Dedifferentiated amniotic fluid mesenchymal stem cell (primary cell): ENCODE data around the gene MYO1B.

Source experiments
- DNase-seq: peaks from one replicate; pipeline ENCODE4 v3.0.0-alpha.2; 2016; ENCODE audit errors: extremely low spot score

The MYO1B gene

DNA sequence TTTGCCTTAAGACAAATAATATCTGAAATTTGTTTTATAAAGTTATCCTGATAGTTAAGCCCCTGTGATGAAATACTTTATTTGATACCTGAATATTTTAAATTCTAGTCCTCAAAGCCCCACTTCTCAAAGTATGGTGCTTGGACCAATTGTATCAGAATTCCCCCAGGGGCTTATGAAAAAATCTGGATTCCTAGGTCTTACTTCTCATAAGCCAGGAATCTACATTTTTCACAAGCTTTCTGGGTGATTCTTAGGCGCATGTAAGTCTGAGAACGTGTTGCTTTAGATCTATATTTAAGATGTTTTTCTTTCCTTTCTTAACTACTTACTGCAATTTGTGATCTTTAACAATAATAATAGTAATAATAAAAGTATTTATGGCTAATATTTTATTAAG lies 53.1 kb downstream of the MYO1B start:
- peak; percentile 59 for DNase-seq

DNA sequence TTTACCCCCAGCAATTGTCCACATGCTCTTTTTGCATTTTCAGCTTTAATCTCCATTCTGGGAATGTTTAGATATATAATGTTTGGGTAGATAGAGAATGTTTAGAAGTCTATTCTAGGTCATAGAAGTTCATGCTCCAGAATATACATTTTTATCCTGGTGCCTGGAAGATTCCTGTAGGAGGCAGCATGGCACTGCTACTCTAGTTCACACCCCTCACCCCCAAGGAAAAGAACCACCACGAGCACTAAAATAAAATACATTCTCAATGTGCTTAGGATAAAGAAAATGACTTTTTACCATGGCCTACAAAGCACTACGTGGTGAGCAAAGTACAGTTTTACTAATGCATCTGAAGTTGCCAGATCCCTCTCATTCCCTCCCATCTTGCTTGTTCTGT lies 53.8 kb downstream of the MYO1B start:
- DNase-seq, result no peak

DNA sequence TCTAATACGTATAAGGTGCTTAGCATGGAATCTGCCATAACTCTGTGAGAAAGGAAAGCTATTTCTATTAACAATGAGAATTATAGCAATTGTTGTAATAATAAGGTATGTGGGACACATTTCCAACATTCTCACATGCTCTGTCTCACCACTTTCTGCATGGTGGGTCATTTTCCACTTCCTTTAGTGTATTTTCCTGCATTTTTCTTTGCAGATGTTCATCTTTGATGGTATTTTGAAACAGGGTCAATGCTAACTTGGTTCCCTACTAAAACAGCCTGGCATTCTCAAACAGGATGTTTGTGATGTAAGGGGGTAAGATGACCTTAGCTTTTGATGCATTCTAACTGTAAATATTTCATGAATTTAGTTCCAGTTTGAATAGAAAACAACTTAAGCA lies 54.7 kb downstream of the MYO1B start:
- no peak for DNase-seq

DNA sequence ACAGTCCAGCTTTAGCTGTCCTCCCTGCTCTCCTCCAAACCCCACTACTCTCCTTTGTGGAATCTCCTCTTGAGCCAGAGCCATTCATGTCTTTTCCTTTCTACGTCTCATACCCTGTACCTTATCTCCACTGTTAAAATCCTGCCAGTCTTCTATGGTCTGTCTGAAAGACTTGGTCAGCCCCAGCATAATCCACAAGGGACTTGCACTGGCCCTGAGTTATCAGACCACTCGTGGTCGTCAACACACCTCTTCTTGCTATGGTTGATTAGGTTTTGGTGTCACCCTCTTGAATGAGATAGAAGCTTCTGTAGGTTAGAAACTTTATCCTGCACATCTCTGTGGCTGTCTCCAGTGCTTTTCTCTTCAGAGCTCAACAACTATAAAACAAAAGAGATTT lies 56.8 kb downstream of the MYO1B start:
- no peak for DNase-seq

DNA sequence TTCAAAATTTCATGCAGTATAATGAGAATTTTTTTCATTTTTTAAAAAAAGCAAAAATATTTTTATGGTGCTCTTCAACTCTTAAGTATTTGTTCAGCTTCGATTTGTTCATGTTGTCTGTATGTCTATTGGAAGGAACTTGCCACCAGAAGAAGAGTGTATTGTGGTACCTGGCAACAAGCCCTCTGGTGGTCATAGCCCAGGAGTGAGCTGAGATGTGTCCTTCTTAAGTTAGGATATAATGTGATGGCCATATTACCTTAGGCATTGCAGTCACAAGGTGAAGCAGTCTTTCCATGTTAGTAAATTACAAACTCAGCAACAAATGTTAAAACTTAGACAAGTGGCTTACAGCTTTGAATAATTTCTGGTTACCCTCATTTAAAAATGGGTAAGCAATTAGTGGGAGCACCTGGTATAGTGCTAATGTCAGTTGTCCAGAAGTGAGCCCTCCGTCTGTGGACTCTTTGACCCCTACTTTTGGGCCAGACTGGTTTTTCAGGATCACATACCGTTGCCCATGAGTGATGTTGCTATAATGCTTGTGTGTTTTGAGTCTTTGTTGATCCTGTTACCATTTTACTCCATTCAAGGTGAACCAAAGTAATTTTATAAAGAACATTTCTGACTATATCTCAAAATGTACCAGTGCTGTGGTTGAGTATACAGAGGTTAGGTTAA lies 57.4 kb downstream of the MYO1B start:
- DNase-seq, result no peak

DNA sequence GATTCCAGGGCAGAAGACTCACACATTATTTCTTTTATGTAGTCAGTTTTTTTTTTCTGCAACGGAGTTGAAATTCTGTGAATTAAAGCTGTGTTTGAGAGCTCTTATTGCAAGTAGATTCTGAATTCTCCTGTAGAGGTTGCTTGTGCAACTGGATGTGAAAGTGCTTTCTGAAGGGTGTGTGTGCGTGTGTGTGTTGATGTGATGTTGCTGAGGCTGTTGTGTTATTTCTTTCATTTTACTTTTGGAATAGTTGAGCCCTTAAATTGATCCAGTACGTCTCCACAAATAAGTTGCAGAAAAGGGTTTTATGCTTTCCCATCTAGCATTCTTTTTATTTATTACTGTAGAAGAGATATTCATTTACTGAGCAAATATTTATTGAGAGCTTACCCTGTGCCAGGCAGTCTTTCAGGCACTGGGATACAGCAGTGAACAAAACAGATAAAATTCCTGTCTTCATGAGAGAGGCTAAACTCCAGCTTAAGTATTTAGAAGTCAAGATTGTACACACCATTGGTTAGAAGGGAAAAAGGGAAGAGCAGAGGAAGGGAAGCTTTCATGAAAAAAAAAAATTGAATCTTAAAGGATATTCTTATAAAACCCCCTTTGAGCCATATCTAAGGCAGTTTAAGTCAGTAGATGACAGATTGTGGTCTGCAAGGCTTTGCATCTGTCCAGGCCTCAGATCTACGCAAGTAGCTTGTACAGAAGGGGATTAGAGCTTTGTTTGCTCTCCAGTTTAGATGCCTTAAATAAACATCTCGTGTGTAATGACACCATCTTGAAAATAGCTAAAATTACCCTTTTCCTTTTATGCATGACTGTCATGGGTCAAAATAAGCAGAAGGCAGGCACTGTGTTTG lies 58.2 kb downstream of the MYO1B start:
- no peak for DNase-seq

DNA sequence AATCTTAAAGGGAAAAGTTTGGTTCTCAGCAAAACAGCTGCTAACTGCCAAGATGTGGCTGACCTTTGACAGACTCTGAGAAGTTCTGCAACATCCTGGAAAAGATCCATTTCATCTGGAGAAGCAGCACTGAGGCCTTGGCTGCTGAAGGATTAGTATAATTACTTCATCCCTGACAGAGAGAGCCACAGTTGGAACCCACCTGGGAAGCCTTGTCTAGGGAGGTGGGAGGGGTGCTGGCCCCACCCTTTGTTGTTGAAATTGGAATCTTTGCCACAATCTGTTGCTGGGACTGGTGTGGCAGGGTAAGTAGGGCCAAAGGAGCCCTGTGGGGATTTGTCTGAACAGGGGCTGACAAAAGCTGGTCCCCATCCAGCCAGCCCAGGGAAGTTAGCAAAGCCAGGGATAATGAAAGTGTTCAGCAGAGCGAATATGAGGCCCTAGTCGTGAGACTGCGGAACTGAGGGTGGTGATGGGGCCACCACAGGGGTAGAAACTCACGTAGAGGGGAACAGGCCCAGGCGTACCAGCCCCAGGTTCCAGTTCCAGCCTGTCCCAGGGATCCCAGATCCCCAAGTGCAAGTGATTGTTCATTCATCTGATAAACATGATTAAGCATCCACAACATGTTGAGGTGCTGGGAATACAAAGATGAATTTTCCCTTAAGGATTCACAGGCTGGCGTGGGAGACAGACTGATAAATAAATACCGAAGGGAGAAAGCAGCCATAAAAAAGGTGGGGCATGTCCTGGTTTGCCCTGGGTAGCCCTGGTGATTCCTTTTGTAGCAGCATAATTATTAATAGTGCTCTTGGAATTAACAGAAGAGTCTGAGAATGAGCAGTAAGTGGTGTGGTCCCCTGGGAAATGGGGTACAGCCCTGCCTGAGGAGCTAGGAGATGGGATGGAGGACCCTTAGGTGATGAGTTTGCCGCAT lies 60.0 kb downstream of the MYO1B start:
- peak; percentile 81 for DNase-seq

DNA sequence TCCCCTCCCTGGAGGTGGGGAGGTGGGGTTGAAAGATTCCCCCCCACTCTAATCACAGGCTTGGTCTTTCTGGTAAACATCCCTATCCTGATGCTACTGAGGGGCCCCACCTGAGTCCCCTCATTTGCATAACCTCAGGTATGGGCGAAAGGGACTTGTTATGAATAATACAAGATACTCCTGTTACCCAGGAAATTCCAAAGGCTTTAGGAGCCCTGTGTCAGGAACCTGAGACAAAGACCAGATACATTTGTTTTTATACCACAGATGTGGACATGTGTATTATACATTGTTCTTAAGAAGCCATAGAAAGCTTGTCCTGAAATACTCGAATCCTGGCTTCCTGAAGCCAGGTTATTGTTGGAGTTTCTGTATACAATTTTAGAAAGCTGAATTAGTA lies 62.8 kb downstream of the MYO1B start:
- no peak for DNase-seq

DNA sequence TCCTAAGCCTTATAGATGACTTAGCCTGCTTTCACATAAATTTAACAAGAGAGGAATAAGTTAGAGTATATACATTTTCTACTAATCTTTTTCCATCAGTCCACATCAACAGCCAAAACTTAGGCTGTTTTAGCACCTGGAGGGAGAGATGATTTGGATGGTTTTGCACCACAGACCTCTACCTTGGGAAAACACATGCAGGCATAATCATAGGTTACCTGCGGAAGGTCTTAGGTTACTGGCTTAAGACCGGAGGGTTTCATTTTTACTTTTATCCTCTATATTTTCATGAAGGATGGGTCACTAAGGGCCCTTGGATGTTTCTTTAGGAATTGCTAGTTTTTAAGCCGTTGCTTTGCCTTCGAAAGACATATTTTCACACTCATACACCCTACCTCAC lies 66.0 kb downstream of the MYO1B start:
- no peak for DNase-seq

DNA sequence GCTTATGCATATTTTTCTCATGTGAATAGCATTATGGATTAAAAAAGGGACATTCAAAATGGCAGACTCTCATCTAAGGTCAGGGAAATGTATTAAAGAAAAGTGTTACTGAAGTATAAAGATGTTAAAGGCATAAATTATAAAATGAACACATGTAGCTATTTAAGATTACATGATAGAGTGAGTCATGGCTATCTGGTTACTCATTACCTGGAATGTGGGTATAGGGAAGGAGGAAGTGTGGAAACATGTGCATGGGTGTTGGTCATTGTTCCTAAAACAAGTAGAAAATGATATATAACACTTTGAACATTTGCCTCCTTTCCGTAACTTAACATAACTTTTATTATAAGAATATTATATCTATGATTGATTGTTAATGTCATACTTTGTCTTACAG lies 66.4 kb downstream of the MYO1B start:
- no peak for DNase-seq

DNA sequence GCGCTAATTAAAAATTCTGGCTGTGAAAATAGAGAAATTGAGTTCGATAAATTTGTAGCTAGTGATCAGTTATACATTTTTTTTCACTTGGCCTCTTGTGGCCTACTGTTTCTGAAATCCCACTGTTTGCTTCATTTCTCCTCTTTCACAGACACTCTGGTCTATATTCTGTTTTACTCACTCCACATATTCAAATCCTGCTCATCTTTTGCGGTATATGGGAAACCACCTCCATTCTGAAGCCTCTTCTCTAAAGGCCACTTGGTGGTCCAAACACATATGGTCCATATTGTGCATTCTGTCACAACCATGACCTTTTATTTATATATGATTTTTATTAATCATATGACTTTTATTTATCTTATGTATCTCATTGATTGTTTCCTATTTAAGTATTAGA lies 67.0 kb downstream of the MYO1B start:
- no peak for DNase-seq

DNA sequence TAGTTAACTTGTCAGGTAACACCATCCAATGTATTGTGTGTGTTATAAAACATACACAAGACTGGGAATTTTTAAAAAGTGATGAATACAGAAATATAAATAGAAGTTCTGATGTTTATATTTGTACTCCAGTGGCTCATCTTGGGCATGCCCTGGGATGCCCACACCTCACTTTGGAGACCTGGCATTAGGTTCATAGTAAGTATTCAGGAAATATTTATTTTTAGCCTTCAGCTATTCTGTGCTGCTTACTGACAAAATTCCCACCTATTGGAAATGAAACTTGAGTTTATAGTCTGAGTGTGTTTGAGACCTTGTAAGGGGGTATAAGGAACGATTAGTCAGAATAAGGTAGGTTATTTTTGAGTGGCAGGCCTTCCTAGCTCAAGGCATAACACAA lies 67.5 kb downstream of the MYO1B start:
- no peak for DNase-seq

DNA sequence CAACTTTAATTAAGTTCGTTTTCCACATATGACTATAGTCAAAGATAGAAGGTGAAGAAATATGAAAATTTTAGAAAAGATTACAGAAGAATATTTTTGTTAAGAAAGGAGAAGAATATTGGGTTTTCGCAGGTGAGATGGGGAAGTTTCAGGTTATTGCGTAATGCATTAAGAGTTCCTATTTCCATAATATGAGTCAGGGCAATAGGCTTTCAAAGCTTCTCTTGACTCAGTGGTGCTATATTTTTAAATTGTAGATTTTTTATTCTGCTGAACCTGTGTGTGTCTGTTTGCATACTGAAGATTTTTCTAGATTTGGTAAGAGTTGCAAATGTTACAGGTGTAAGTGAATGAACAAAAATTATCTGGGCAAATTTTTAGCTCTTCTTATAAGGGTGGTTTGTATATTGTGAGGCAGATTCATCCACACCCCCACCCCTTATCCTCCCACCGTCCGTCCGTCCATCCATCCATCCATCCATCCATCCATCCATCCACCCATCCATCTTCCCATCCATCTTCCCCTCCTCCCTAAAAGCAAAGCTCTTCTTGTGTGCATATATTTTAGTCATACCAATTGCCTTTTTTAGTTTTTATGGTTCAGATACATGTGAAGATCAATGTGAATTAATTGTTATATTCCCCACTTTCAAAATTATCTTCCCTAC lies 69.6 kb downstream of the MYO1B start:
- no peak for DNase-seq

DNA sequence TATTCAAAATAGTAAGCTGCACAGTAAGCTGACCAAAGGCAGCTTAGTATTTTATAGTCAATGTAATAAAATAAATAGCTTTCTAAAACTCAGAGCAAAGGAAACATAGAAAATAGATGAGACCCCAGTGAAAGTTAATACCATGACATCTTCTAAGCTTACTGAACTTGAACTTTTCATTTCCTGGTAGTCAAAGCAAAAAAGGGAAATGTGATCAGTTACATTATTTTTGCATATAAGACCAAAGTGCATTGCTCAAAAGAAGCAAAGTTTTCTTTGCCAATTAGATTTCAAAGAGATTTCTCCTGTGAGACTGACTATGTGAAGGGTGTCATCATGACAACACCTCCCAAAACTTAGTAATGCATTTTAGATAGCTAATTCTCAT lies 70.2 kb downstream of the MYO1B start:
- no peak for DNase-seq

DNA sequence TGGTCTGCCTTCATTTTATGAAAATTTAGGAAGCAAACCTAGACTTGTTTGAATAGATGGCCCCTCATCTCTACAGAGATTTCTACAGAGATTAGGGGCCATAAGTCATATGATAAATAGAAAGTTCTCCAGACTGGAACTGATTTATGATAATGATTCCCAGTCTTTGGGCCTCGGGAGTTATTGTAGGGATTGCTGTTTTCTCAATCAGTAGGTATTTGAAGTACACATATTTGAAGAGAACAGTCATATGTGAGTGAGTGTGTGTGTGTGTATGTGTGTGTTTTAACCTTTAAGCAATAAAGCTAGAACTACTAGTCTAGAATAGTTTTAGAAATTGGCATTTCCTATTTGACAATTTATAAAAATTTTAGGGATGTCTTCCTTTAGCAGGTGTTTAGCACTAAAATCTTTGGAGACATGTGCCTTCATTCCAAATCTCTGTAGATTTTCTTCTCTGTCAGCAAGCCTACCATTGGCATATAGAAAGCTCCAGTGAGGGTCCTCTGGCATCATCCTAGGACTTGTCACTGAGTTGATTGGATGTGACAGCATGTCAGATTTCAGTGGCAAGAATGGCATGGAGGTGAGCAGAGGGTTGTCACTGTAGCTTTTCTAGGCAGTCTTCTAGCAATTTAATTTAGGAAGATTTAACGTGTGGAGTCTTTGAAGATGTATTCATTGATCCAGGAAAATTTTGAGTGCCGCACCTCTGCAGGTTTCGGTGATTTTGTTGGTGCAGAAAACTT lies 71.2 kb downstream of the MYO1B start:
- DNase-seq, result no peak

DNA sequence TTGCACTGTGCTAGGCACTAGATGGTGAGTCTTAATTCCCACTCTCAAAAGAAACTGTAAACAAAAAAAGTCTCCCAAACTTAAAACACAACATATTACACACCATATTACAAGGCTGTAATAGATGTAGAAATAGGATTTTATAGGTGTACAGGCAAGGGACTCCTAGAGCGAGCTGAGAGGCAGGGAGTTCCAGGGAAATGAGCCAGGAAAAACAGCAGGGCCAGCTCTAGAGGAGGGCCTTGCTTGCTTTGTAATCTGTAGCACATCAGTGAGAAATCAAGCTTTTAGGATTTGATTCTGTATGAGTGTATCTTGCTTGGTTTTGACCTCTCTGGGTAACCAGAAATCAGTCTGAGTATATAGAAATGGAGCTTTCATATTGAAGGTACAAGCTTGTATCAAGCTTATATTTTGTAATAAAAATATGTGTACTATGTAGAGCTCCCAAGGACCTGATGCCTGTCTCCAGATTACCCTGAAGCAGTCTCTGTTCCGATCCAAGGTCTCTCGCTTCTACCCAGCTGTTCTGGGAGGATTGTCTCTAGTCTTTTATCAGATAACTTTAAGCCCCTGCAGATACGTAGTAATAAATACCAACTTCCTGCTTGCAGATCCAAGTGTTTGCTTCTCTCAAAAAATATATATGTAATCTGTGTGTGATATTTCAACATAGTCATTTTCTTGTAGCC lies 73.0 kb downstream of the MYO1B start:
- DNase-seq, result peak; percentile 35

DNA sequence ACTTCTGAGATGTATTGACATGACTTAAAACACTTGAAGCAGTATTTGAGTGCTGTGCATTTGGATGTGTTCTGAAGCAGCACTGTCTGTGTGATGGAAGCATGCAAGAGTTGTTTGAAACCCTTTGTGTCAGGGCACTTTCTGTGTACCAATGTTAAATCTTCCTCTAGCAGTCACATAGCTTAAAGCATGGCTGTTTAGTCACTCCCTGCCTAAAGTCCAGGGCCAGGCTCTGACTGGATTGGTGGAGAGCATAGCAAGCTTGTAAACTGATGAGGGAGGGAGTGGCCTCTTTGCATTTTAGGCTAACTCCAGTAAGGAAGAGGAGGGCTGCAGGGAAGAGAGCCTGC lies 73.5 kb downstream of the MYO1B start:
- DNase-seq, result peak; percentile 75

DNA sequence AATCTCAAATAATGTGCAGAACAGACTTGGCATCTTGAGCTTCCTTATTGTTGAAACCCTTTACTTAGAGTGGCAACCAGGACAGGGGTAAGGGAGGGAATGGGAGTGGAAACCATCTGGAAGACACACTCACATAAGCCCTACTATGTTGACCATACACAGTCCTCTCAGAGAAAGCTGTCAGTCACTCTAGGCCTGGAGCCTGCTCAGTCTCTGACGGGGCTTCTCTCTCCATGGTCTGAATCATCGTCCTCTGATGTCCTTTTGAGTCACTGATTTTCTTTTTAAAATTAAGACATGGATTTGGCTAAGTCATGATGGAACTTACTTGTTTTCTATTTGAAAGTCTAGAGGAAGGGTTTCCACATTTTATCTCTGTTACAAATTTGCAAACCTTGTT lies 74.0 kb downstream of the MYO1B start:
- DNase-seq, result no peak

DNA sequence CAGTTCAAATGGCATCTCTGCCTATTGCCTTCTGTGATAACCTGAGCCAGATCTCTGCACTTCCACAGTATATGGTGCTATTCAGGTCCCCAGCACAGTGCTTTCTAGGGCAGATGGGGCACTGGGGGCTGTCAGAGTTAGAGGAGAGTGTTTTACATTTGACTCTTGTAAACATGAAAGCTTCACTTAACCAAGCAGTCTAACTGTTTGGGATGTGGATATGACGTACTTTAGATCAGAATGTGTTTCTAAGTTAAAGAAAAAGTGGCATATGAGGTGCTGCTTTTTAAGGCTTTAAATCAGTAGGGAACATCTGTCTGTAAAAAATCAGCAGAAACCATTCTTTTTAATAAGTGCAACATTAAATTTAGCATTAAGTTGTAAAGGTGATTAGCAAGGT lies 75.7 kb downstream of the MYO1B start:
- DNase-seq, result no peak

DNA sequence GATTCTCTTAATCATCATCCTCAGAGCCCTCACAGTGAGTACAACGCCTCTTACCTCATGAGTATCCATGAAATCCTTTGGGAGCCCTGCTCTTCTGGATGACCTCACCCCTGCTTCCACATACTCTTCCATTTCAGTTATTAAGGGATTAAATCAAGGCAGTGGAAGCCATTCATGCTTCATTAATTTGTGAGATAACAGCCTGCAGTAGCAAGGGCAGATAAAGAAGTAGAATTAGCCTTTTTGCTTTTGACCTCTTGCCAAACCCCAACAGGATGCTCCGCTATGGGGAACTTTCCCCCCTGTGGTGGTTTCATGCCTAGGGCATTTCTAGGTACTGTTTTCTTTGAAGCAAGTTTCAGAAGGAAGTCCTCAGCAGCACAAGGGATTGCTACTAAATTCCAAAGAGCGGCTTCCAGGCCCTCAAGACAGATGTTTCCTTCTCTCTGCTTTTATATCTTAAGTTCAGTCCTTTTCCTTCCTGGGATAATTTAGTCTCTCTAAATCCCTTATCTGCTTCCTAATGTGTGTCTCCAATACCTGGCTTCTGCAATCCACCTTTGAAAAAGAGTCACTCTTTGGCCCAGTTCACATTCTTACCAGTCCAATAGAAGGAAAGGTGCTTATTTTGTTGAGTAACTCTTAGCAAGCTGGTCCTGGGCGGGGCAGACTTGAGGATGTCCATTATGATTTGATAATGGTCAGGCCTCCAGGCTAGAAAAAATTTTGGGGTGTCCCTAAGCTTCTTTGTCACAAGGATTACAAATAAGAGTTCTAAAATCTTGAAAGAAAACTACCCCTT lies 76.9 kb downstream of the MYO1B start:
- DNase-seq, result no peak
